ENCODE results near the gene SH3YL1.

Gene SH3YL1, protein sequence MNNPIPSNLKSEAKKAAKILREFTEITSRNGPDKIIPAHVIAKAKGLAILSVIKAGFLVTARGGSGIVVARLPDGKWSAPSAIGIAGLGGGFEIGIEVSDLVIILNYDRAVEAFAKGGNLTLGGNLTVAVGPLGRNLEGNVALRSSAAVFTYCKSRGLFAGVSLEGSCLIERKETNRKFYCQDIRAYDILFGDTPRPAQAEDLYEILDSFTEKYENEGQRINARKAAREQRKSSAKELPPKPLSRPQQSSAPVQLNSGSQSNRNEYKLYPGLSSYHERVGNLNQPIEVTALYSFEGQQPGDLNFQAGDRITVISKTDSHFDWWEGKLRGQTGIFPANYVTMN

DNA sequence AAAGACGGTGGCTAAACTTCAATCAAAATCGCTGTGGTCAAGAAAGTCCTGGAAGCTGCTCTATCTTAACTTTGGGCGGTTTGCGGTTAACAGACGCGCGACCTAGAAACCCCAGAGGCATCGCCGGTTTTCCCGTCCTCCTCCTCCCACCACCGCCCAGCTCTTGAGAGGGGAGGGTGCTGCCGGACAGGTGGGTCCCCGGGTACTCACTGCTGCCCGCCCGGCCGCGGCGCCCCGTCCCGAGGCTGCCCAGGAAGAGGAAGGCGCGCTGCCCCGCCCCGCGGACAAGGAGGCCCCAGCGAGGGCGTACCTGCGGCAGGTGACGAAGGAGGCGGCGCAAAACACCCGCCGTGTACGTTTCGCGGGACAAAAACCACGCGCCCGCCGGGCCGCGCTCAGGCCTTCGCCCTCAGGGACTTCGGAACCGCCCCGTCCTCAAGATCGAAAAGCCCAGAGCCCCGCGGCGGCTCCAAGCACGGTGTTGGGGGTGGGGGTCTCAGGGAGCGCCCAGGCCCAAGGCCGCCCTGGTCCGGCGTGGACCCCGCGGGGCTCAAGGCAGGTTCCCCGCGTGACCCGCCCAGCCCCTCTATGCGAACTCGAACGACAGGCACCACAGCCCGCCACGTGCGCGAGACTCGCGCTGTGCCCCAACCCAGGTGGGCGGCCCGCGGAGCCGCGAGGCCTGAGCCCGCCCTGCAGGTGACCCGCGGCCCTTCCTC lies at the start of gene SH3YL1:
SH3YL1 (minus strand) TSS at position 259 of the 719 bp plus-strand sequence; CDS start at position 211, 48 bp downstream.
- no peak for DNase-seq (ENCODE audit: low spot score)

DNA sequence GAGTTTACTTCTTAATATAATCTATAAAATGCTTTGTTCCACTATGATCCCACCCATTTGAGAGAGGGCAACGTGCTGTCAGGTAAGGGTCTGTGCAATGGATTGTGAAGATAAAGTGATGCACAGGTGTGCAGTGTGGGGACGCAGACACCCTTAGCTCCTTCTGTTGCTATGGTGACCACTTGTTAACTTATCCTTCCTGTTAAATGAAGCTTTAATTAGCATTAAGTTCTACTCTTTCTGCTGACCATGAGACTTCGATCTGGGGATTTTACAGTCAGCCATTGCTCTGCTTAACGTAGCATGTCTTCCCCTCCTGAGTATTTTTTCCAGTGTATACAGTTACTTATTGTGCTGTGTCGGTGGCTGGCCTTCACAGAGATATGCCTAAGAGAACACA lies 47.2 kb upstream of the SH3YL1 start:
- no peak for DNase-seq (ENCODE audit: low spot score)

DNA sequence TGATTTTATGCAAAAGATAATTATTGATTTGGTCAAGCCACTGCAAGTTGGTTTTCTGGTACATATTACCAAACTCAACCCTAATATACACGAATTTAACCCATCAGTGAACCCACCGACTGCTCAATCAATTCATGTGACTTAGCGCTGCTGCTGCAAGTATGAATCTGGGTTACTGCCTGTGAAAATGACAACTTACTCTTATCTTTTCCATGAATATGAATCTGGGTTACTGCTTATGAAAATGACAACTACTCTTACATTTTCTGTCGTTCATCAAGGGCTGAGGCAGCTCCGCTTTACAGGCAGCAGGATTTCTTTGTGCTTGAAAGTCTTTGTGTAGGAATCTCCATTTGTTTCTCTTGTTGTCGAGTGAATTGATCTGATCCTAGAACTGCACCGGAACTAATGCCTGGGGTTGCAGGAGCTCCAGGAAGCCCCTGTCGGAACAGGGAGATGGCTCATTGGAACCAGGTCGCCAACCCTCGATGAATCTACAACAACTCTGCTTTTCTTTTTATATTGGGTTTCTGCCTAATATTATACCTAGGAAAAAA lies 46.2 kb upstream of the SH3YL1 start:
- no peak for DNase-seq (ENCODE audit: low spot score)

DNA sequence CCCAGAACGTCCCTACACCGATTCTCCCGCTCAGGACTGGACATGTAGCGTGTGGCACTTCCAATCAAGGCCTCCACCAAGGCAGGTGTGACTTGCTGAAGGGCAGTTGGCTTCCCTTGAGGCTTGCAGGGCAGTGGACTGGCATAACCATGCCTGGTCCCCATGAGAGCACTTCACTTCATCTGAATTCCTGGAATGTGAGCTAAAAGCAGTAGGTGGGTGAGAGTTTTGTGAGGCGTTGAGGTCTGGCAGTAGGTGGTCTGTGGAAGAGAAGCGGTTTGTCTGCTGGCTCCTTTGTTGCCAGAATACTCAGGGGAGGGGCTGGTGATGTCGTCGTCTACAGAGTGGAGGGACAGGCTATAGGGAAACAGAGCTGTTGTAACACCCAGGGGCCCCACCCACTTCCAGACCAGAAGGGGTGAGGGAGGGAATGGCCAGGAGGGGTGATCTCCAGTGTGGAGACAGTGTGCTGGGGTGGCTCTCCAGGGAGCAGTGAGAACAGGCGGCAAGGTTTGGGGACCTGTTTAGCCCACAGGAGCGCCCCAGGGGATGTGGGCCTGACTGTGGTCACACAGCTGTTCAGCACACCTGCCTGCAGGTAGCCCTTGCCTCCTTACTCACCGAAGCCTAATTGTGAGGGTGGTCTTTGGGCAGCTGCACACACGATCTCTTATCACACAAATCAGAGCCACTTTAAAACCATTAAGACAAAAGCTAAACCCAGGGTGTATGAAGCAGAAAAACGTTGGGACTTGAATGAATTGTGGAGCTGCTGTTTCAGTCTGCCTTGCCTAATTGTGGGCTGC lies 45.5 kb upstream of the SH3YL1 start:
- no peak for DNase-seq (ENCODE audit: low spot score)

DNA sequence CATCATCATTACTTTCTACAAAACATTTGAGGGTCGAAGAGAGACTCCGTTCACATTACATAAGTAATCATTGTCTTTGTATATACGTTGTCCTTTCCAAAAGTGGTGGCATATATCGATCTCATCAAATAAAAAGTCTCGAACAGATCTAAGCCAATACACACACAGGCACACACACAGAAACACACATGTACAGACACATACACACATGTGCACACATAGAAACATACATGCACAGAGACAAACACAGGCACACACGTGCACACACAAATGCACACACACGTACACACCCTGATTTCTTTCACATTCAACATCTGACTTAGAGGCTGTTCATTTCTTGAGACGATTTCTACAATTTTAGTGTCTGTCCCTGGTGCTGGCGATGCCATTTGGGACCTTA lies 41.5 kb upstream of the SH3YL1 start:
- DNase-seq (ENCODE audit: low spot score): no peak

DNA sequence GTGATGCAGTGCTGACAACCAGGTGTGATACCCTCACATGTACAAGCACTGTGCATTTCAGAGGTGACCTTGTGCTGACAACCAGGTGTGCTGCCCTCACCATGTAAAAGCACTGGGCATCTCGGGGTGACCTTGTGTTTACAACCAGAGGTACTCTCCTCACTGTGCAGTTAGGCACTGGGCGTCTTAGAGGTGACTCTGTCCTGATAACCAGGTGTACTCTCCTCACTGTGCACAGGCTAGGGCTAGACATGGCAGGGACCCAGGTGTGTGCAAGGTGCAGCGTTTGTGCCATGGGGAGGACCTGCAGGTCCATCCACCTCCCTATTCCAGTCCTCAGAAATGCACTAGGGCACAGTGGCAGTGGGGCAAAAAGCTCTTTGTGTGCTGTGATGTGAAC lies 32.5 kb upstream of the SH3YL1 start:
- DNase-seq (ENCODE audit: low spot score): no peak

DNA sequence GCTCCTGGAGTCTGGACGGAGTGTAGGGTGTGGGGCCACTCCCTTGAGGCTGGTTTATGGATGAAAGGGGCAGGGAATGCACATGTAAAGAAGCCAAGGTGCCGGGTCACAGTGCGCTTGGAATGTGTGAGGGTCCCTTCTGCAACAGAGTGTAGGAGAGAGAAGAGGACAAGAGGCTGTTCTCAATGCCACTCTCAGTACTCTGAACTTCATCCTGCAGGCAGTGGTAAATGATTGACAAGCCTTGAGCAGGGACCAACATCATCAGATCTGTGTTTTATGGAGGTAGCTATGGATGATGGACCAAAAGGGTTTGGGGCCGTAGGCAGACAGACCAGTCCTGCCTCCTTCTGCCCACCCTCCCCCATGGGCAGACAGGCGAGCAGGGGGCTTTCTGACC lies 31.3 kb upstream of the SH3YL1 start:
- no peak for DNase-seq (ENCODE audit: low spot score)

DNA sequence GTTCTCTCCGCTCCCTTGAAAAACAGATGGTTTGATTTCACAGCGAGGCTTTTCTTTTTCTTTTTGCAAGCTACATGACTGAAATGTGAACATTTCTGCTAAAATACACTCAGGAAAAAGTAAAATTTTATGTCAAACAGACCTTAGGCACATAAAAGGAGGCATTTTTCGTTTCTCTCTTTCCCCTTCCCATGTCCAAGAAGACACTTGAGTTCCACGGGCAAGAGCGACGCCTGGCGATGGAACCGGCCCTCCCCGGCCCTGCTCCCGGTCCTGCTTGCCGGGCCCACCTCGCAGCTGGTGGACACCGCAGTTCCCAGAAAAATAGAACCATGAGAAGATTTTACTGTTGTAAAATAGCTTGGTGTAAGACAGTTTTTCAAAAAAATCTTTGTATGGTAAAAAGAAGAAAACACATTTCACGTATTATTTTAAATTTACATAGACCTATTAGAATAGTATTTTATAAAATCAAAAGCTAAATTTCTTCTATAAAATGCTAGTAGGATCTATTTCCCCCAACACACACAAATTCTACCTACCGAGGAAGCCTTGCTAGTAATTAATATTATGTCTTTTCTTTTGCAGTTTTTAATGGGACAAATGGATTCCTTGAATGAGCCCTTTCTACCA lies 26.4 kb upstream of the SH3YL1 start:
- DNase-seq (ENCODE audit: low spot score): peak; percentile 67

DNA sequence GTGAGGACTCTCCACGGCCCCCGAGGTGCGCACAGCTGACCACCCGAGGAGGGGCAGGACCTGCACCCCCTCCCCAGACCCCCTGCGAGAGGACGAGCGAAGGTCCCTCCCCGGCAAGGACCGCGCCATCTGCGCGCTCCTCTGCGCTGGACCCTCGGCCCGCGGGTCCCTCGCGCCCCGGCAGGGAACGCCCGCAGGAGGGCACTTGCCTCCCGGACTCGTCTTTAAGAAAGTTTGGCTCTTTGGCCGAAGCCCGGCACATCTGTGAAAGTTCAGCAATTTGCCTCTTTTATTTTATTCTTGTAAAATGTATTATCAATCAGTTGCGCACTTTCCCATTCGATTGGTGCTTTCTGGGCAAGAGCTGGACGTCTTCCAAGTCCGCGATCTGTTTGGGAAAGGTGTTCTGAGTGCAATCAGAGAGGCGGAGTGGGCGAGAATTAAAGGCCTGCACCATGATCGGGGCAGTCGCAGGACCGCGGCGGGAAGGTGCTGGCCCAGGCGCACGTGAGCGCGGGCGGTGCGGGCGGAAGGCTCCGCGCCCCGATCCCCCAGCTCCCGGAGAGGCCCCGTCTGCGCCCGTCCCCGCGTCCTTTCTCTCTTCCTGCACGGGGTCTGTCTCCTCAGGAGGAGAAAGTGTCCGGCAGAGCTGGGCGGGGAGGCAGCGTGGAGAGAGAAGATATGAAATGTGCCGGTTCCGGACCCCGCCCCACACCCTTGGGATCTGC lies 25.7 kb upstream of the SH3YL1 start:
- DNase-seq (ENCODE audit: low spot score): no peak

DNA sequence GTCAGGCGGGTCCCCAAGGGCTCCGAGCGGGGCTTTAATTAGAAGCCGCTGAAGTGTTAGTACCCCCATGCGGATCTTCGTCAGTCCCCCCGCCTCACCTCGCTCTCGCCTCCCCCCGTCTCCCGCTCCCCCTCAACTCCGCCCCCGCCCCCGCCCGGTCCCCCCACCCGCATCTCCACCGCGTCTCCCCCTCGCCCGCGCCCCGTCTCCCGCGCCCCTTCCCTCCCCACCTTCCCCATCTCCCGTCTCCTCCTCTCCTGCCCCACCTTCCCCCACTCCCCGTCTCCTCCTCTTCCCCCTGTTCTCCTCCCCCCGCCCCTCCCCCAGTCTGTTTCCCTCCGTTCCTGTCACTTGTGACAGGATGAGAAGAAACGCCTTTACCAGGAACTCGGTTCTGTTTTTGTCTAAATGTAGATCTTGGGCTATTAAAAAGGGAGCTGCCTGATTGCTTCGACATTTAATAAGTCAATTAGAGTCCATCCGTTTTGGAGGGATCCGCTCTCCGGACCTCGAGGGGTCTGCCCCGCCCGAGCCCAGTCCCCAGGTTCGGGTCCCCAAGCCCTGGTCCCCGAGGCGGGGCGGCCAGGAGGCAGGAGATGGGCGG lies 25.0 kb upstream of the SH3YL1 start:
- no peak for DNase-seq (ENCODE audit: low spot score)

DNA sequence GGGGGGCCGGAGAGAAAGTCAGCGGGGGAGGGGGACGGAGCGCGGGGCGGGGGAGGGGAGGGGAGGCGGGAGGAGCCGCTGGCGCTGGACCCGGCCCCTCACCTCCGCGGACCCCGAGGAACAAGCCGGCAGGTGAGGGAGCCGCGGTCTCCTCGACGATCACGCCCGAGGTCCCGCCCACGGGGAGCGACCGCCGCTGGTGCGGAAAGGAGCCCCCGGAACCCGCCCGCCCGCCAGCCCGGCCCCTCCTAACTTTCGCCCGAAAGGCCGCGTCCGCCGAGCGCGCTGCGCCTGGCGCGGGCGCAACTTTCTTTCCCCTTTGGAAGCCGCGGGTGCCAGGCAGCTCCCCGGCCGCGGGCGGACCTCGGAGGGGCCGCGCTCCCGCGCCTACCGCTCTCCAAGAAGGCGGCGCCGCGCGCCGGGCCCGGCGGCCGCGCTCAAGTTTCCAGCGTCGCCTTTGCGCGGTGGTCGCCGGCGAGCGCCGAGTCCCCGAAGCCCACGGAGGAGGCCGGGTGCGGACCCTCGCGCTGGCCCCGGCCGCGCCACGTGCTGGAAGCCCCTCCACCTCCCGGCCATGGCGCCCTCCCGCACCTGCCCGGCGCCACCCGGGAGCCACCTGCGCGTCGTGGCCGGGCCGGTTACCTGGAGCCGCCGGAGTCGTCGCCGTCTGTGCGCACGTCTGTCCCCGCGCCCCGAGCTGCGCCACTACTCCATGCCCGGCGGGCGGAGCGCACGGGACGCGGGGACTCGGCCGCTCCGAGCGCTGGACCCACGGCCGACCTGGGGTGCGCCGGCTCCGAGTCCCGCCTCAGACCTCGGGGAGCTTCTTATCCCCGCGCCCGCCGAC lies 24.3 kb upstream of the SH3YL1 start, which contains the start of gene ALKAL2:
ALKAL2 (minus strand) TSS at position 181 of the 847 bp plus-strand sequence. CDS start 256 bp downstream, outside the sequence.
- DNase-seq (ENCODE audit: low spot score): no peak

DNA sequence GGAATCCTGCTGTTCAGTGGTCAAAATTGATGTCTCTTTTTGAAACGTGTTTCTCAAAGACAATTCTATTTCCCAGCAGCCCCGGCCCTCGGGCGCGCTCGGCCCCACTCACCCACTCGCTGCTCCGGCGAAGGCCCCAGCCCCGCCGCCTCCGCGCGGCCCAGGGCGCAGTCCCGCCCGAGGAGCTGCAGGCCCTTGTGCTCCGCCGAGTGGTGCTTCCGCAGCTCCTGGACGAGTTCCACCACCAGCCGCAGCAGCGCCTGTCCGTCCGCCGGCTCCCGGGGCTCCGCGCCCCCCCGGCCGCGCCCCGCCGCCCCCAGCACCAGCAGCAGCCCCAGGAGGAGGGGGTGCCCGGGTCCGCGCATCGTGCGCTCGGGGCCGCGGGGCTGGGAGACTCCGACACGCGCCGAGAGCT lies 23.6 kb upstream of the SH3YL1 start:
- no peak for DNase-seq (ENCODE audit: low spot score)

DNA sequence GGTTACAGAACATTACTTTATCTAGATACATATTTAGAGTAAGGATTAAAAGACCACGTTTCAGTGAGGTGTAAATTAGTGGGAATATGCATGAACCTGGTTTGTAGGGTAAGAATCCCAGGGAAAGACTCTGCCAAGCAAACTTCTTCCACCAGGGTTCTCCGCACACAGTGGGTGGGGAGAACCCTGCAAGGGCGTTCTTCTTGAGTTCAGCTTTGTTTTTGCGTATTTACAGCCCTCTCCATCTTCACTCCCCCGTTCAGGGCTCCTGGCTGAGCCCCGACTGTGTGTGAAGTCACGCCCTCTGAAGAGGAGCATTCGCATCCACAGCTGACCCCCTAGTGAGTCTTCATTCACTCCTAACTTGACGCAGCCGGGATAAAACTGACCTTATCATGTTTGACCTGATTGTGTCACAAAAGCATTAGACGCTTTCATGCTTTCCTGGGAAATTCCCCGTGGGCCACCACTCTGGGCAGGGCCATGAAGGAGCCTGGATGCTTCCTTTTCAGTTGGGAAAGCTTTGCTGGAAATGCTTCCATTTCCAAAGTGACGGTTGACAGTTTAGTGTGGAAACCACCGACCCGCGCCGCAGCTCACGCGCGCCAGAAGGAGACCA lies 23.1 kb upstream of the SH3YL1 start:
- DNase-seq (ENCODE audit: low spot score): no peak

DNA sequence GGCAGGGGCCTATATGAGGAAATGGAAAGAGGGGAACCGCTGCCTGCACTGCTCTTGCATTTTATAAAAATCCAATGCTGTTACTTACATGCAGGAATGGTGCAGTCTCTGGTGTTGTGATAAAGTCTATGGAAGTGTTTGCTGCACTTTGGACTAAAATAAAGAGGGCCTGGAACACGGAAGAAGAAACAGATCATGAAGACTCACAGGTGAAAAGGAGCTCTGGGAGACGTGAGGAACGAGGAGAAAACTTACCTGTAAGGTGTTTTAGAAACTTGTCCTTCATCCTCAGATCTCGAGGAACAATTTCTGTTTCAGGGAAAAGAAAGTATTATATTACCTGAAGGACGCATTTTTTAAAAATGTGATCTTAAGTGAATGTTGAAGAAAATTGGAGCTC lies 22.2 kb upstream of the SH3YL1 start:
- DNase-seq (ENCODE audit: low spot score): no peak

DNA sequence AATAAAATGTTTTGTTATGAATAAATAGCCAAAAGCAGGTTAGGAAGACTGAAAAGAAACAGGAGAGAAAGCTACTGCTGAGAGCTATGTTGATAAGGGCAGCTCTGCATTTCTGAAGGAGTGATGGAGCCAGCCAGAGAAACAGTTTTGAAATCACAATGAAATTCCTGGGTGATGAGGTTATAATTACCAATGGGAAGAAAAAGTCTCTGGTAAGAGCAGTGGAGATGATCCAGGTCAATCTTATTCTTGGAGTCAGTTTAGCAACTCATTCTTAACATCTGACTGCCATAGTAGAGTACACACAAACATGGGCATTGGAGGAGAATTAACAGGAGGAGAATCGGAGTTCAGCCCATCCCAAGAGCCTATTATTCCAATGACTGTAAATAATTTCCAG lies 21.7 kb upstream of the SH3YL1 start:
- no peak for DNase-seq (ENCODE audit: low spot score)

DNA sequence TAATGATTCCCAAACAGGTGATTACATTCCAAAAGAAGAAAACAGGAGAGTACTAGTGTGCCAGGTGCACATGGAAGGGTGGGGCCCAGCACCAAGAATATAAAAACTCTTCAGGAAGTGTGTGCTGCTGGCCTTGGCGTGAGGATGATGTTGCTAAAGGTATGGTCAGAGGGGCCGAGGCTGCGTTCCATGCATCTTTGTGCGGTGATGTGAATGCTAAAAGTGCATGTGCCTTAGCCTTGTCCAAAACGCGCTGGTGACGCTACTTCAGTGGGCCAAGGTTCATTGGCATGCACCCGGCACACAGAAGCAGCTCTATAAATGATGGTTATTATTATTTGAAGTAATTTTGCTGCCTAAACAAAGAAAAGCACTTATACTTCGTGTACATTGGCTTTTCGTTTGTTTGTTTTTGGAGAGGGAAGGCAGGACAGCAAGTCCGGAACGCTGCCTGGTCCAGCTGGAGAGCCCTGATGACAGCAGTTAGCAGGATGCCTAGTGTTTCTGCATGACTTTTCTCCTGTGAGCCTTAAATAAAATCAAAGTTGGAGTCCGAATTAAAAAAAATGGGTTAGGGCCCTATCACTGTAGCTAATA lies 21.2 kb upstream of the SH3YL1 start:
- DNase-seq (ENCODE audit: low spot score): no peak

DNA sequence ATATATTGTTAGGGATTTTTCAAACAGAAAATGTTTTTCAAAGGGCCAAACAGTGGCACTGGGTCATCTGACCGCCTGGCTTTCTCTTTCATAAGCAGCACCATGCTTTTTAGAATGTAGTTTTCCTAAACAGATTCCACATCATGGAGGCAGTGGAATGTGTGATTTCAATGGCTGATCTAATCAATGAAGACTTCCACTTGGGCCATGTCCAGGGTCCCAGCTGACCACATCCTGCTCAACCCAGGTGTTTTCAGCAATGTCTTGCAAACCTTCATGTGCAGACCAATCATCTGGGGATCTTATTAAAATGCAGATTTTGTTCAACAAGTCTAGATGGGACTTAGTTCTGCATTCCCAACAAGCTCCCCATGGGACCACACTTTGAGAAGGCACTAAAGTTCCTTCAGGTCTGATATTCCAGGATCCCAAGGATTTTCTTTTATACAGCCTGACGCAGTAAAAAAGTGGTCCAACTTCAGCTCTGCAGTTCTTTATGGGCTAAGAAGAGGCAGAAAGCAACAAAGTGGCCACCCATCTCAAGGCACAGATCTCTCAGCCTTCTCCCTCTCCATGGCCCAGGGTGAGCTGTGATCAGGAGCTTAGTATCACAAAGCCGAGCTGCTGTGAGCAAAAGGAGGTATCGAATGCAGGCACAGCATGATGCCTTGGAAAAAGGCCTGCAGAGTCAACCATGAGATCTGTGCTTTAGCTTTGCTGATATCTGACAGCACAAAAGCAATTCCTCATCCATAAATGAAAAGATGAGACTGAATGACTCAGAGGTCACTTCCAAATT lies 20.4 kb upstream of the SH3YL1 start:
- no peak for DNase-seq (ENCODE audit: low spot score)

All from HuH-7 (cell line).